ENCODE results near the gene RHOF.
A peak's percentile ranks its signal among the peaks of the same experiment; 100 is the strongest.

RHOF gene

DNA sequence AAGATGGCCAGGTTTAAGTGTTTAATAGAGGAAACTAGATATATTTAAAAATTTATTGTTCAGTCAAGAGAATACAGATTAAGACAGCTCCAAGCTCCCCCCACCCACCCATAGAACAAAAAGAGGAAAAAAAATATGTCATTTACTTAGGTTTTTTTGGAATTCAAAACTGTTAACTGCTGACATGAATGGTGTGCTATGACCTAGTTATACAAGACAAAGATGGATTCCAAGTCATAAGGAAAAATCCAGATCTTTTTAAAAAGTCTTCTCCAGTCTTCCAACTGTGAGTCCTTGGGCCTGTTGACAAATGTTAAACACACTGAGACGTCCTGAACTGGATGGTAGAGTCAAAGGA lies 9.0 kb upstream of the RHOF start:
- no peak for TF ChIP-seq FOXA1 (IDR thresholded peaks at IDR 0.05)
- TF ChIP-seq, protein P1, sequence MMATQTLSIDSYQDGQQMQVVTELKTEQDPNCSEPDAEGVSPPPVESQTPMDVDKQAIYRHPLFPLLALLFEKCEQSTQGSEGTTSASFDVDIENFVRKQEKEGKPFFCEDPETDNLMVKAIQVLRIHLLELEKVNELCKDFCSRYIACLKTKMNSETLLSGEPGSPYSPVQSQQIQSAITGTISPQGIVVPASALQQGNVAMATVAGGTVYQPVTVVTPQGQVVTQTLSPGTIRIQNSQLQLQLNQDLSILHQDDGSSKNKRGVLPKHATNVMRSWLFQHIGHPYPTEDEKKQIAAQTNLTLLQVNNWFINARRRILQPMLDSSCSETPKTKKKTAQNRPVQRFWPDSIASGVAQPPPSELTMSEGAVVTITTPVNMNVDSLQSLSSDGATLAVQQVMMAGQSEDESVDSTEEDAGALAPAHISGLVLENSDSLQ (IDR thresholded peaks at IDR 0.05): no peak
- no peak for TF ChIP-seq L3MBTL2 (conservative IDR thresholded peaks at IDR 0.05)
- no peak for TF ChIP-seq LEF1 (IDR thresholded peaks at IDR 0.05; ENCODE audit: borderline replicate concordance)
- no peak for TF ChIP-seq FOXK2 (IDR thresholded peaks at IDR 0.05)
- TF ChIP-seq ELF4 (IDR thresholded peaks at IDR 0.05): no peak
- no peak for TF ChIP-seq SP1 (IDR thresholded peaks at IDR 0.05)
- TF ChIP-seq ARNT (IDR thresholded peaks at IDR 0.05): no peak
- TF ChIP-seq SUZ12 (IDR thresholded peaks at IDR 0.05): no peak
- no peak for TF ChIP-seq FOXM1 (IDR thresholded peaks at IDR 0.05; ENCODE audit: borderline replicate concordance)
- TF ChIP-seq ZNF384 (IDR thresholded peaks at IDR 0.05): no peak
- no peak for TF ChIP-seq NFRKB (IDR thresholded peaks at IDR 0.05)
- TF ChIP-seq BHLHE40 (IDR thresholded peaks at IDR 0.05; ENCODE audit: borderline replicate concordance): no peak
- POLR2A ChIA-PET: interaction anchor here (0.9 to 2.9 kb wide), 7 partner anchors 8 to 116 kb away, joined by 3 to 15 read pairs (median 8); partner anchors contain the start of genes PSMD9, RHOF and TMEM120B
- CTCF ChIA-PET: interaction anchor here (0.7 to 2.2 kb wide), 4 partner anchors 8 to 86 kb away, joined by 3 to 10 read pairs (median 6); partner anchors contain the start of genes PSMD9 and RHOF
- no peak for DNase-seq (ENCODE audit: extremely low spot score)

DNA sequence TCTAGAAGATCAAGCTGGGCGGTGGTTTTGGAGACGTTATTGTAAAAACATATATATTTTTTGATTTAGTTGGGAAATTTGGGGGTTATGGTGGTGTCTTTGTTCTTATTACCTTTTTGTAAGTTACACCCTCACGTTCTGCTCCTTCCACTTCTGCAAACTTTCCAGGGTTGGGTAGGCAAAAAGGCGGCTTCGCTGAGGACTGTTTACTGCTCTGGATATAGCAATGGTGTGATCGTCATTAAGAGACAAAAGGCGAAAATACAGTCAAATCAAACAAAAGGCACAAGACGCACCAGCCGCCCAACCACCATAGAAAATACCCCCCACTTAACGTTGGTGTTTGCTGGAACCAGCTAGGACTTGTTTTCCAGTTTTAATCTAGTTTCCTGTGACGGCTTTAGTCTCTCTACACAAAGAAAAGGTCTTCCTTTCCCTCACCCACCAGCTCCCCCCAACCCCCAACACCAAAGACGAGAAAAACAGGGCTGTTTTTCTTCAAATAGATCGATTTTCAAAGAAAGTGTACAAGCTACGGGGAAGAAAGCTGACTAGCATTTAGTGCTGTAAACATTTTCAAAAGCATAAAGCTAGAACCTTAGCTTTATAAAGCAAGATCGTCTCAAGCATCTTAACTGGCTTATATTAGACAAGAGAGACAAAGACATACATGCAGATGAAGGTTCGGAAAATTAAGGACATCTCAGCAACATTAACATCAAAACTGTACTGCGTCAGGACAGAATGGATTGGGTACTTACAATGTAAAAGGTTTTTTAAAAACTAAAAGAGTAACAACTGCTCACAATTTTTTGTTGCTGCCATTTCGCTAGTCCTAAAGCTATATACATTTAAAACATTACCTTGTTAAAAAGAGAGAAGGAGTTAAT lies 8.4 kb upstream of the RHOF start:
- ChIA-PET CTCF (interaction anchor here (0.6 to 2.2 kb wide), 4 partner anchors 8 to 253 kb away, joined by 3 to 10 read pairs (median 6); partner anchors contain the start of genes PSMD9 and RHOF), POLR2A (interaction anchor here (0.5 to 2.9 kb wide), 8 partner anchors 9 to 137 kb away, joined by 3 to 15 read pairs (median 4); partner anchors contain the start of gene PSMD9)
- DNase-seq (ENCODE audit: extremely low spot score): no peak
- TF ChIP-seq, protein P1 (IDR thresholded peaks at IDR 0.05): no peak
- TF ChIP-seq ARNT (IDR thresholded peaks at IDR 0.05): no peak

DNA sequence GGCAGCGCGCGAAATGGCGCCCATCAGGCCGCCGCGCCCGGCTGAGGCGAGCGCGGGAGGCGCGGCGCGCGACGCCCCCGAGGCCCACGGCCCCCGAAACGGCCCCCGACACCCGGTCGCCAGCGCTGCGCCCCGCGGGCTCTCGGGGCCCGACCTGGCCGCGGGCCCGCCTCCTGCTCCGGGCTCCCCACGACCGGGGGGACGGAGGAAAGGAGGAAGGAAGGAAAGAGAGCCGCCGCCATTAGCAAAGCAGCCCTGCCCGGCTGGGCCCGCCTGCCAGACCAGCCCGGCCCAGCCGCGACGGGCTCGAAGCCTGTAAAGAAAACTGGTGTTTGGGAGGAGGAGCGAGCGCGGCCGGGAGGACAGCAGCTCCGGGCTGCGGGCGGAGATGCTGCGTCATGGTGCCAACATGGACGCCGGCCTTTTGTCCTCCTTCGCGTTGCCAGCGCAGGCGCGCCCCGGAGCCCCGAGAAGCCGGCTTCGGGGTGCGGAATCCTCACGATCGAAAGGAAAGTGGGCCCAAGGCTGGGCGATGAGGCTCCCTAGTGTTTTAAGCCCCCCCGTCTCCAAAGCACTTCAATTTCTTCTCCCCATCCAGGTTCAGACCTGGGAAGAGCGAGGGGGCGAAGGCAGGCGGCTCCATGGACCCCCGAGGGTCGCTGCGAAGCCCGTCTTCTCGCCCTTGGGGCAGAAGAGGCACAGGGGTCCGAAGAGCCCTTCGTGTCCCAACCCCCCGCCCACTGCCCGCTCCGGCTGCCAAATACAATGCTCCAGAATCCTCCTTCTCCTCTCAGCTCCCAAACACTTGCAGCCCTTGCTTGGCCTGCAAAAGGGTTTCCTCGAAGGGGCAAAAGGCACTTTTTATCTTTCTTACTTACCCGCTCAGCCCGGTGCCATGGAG lies 7.5 kb upstream of the RHOF start:
- ChIA-PET CTCF (interaction anchor here (0.8 to 2.2 kb wide), 3 partner anchors 11 to 88 kb away, joined by 3 to 10 read pairs (median 3); partner anchors contain the start of gene PSMD9), POLR2A (interaction anchor here (0.5 to 7.9 kb wide), 7 partner anchors 8 to 138 kb away, joined by 3 to 125 read pairs (median 4); partner anchors contain the start of gene PSMD9)
- TF ChIP-seq L3MBTL2 (conservative IDR thresholded peaks at IDR 0.05) (peak; percentile 28; the same call in 1 of the 2 replicates), BHLHE40 (IDR thresholded peaks at IDR 0.05; ENCODE audit: borderline replicate concordance) (no peak)
- peak; percentile 50 for DNase-seq (ENCODE audit: extremely low spot score)

DNA sequence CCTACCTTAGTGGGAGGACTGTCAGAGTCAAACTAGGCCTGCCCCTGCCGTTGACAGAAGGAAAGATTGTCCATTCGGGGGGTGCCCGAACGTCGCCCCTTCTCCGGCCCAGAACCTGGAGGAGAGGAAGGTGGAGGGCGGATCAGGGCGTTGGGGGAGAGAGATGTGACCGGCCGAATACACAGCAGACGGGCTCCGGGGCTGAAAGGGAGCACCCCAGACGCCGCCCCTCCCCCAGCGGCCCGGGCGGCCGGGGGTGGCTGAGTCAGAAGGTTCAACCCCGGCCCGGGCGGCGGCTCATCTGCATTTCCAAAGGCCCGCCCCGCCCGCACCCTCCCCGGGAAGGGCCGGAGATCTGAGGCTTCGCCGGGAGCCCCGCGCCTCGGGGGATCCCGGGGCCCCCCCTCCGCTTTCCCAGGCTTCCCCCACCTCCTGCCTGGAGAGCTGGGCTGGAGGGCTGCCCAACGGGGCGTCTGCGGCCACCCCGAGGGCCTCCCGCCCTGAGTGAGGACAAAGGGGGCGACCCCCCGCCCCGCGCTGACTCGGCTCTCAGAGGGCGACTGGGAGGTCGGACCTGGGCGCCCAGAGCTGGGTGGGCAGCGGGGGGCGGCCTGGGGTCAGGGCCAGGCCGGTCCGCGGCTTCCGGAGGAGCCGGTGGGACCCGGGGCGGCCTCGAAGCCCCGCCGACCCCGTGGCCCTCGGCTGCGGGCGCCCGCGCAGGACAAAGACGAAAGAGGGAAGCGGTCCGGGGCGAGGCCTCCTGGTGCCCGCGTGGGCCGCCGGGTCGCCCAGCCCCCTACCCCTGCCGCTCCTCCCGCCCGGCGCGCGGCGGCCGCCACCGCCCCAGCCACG lies 6.6 kb upstream of the RHOF start:
- DNase-seq (ENCODE audit: extremely low spot score): peak; percentile 51
- CTCF ChIA-PET: interaction anchor here (0.8 to 9.3 kb wide), 2 partner anchors 12 to 88 kb away, joined by 3 to 125 read pairs; partner anchors contain the start of gene PSMD9
- POLR2A ChIA-PET: interaction anchor here (0.6 to 7.9 kb wide), 4 partner anchors 8 to 113 kb away, joined by 3 to 125 read pairs (median 4); partner anchors contain the start of gene PSMD9
- TF ChIP-seq FOXA1 (IDR thresholded peaks at IDR 0.05): no peak
- 0 out of 2 replicates have a peak, but pooled peaks have one; percentile 22 for TF ChIP-seq CTBP1 (IDR thresholded peaks at IDR 0.05; ENCODE audit: borderline replicate concordance)
- TF ChIP-seq LEF1 (IDR thresholded peaks at IDR 0.05; ENCODE audit: borderline replicate concordance): peak; percentile 68; the same call in 1 of the 2 replicates
- TF ChIP-seq SUZ12 (IDR thresholded peaks at IDR 0.05): no peak

DNA sequence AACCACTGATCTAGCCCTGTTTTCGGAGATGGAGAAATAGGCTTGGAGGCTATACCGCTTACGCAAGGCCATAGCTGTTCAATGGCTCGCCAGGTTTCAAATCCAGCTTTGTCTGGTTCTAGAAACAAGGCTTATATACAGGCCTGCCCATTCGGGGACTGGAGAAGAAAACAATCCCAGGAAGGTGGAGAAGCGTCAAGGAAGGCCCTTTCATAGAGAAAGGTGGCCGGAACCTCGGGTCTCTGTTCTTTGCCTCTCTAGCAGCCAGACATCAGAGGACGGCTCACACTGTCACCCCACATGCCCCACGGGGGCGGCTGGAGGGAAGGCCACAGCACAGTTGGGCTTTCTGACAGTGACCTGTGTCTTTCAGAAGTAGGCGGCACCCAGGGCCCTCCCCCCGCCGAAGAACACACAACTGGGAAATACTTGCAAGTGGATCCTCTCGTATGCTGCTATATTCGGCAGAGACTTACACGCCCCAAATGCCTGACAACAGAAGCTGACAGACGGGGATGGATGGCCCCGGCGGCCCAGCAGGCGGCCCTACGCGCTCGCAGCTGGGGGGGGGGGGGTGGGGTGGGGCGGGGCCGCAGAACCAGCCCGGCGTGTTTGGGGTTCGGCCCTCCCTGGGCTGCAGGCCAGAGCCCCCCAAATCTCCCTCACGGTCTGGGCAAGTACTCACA lies 5.8 kb upstream of the RHOF start:
- CTCF ChIA-PET: interaction anchor here (1.5 to 9.3 kb wide), 3 partner anchors 12 to 86 kb away, joined by 4 to 125 read pairs (median 87); partner anchors contain the start of gene TMEM120B
- POLR2A ChIA-PET: interaction anchor here (0.6 to 7.9 kb wide), 7 partner anchors 9 to 89 kb away, joined by 3 to 125 read pairs (median 4); partner anchors contain the start of gene PSMD9
- no peak for TF ChIP-seq L3MBTL2 (conservative IDR thresholded peaks at IDR 0.05)
- TF ChIP-seq, protein P1 (IDR thresholded peaks at IDR 0.05): peak; percentile 94
- DNase-seq (ENCODE audit: extremely low spot score): peak; percentile 61
